Activated CD8-positive, alpha-beta memory T cell treated with anti-CD3 and anti-CD28 coated beads, Interleukin-2, amount 50 U/mL, for 48 hours (primary cell): ENCODE data around the gene AFAP1L2.

Source experiments
- DNase-seq: peaks from one replicate; pipeline ENCODE4 v3.0.0-alpha.2; 2020

AFAP1L2 gene

DNA sequence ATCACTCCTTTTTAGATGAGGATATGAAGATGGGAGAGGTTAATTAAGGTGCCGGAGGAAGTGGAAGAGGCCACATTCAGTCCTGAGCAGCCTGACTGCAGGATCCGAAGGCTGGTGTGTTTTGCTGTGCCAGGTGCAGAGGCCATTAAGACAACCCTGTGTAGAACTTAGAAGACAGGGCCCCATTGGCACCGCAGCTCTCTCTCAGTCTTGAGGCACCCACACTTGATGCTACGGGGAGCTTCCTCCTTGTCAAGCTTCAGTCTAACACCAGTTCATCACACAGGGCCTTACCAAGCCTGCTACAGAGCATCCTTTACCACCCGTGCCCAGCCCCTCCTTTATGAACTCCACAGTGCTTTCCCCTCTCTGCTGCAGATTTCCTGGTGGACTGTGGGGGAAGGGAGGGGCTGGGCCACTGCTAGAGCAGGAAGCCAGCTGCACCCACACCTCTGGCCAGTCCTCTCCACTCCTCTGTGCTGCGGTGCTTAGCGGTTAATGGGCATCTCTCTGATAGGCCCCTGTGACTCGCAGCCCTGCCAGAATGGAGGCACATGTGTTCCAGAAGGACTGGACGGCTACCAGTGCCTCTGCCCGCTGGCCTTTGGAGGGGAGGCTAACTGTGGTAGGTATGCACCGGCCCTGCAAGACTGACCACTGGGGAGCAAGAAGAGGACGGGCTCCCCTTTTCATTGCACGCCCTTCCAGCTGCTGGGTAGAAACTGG is 119.8 kb downstream of the AFAP1L2 start:
- DNase-seq = no peak

DNA sequence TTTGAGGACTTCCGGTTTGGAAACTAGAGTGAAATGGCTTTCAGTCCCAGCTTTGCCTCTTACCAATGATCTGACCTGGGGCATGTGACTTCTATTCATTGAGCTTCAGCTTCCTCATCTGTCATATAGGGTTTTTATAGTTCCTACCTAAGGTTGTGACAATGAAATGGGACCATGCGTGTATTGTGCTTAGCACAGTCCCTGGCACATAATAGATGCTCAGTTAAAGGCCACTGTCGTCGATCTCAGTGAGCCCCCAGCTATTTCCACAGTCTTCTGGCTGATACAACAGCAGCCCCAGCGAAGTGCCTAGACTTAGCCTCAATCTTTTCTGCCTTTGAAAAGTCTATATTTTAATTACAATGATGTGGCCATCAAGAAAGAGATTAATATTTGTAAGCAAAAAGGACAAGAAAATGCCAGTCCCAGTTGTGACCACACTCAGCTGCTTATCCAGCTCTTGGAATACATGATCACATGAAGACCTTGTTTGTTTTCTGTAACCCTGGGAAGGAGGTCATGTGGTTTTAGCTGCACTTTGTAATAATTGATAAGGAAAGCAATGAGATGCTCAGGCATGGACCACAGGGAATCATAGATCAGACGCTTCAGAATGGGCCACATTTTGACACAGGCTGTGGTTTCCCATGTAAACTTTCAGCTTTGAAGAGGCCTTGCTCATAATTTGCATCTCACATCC is 120.6 kb downstream of the AFAP1L2 start:
- no peak for DNase-seq

DNA sequence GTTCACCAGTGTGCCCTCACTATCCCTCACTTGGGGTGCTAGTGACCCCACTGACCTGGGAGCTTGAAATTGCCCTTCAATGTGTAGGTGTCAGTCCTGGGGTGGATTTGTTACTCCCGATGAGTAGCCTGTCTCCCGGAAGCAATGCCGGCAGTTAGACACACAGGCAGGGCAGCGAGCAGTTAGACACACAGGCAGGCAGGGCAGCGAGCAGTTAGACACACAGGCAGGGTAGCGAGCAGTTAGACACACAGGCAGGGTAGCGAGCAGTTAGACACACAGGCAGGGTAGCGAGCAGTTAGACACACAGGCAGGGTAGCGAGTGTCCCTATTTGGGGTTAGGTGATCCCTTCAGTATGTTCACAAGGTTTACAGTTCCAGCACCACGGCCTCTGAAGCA is 121.2 kb downstream of the AFAP1L2 start:
- DNase-seq = no peak

DNA sequence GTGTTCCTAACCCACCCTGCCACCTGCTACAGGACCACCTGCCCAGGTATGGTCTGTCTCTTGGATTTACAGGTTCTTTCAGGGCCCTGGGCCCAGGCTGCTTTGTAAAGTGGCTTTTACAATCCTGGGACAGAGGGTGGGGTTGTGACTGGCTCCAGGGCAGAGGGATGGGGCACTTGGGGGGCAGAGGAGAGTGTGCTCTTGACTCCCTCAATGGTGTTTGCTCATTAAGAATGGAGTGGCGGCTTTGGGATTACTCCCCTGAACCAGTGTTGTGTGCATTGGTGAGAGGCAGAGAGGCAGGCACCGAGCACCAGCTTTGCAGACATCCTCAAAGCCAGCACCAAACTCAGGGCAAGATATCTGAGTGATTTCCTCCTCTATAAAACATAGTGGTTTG is 121.8 kb downstream of the AFAP1L2 start:
- DNase-seq = no peak

DNA sequence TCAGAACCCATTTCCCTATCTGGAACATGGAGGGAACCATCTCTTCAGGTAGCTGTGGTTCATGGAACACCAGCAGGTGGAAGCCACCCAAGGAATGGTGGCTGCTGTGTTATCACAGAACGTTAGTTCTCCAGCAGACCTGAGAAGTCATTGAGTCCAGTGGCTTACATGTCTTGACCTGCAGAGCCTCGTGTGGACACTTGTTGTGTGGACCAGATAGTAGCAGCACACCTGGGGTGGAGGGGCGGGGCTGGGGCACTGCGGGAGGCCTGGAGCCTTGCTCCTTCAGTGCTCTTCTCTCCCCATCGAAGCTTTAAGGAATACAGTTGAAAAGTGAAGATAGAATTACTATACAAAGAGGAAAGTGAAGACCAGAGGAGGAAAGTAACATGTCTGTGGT is 122.8 kb downstream of the AFAP1L2 start:
- no peak for DNase-seq

DNA sequence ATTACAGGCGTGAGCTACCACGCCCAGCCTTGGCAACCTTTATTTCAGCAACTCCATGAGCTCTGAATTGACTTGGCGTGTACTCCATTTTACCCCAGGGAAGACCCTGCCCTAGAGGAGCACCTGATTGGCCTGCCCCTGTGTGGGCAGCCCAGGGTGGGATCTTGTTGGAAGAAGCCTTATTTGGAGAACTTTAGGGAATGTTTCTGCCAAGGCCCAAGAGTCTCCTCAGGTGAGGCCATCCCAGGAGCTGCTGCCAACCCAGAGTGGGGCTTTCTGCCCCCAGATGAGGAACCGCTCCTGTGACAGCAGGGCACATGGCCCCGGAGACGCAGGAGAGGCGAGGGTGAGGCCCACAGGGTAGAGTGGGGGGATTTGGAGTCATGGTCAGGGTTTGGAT is 123.3 kb downstream of the AFAP1L2 start:
- no peak for DNase-seq

DNA sequence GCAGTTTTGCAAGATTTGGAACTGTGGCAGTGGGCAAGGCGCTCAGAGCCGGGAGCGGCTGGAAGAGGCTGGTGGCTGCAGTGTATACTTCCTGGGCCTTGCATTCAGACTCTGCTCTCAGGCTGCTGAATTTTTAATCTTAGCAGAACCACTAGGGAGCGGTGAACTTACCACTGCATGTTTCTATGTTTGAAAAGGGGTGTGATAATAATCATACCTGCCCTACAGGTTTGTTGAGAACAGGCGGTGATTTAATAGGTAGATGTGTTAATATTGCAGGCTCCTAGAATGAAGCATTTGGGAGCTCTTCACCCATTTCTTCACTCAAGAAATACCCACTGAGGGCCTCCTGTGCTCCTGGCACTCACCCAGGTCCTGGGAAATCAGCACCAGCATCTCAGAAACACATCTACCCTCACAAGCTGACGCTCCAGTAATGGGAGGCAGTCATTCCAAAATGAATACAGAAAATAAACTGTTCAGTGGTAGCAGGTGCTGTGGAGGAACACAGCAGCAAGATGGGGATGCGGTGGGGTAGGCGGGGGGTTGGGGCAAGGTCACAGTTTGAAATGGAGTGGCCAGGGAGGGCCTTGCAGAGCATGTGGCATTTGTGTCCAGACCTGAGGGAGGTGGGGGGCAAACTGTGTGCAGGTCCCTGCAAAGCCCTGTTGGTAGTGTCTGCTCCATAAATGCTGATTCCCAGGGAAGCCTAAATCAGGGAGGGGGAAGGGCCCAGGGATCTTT is 124.2 kb downstream of the AFAP1L2 start:
- DNase-seq = no peak

DNA sequence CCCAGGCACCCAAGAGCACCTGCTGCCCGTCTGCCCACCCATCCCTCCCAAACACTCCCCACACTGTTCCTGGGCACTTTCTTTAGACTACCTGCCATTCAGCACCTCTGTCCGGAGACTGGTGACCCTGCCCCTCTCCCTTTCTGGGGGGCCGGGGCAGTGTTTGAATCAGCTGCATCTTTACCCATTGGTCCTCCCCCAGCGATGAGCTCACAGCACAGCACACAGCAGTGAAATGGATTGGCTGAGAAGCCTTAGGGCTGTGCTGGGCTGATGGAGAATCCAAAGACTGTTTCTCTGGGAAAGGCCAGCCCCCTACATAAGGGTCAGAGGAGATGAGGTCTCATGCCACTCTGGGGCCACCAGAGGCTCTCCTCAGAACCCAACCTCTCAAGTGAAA is 125.0 kb downstream of the AFAP1L2 start:
- no peak for DNase-seq

DNA sequence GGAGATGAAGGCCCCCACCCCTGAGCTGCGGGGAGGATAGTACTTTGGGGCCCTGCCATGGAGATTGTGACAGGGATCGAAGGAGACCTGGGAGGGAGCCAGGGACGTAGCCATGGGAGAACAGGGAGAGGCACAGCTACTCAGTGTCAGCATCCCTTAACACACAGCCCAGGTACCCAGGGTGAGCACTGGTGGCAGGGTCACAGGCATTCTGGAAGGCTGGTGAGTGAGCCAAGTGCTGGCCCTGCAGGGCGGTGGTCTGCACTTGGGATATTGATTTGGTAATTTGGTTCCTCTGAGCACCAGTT is 125.5 kb downstream of the AFAP1L2 start:
- DNase-seq = no peak

DNA sequence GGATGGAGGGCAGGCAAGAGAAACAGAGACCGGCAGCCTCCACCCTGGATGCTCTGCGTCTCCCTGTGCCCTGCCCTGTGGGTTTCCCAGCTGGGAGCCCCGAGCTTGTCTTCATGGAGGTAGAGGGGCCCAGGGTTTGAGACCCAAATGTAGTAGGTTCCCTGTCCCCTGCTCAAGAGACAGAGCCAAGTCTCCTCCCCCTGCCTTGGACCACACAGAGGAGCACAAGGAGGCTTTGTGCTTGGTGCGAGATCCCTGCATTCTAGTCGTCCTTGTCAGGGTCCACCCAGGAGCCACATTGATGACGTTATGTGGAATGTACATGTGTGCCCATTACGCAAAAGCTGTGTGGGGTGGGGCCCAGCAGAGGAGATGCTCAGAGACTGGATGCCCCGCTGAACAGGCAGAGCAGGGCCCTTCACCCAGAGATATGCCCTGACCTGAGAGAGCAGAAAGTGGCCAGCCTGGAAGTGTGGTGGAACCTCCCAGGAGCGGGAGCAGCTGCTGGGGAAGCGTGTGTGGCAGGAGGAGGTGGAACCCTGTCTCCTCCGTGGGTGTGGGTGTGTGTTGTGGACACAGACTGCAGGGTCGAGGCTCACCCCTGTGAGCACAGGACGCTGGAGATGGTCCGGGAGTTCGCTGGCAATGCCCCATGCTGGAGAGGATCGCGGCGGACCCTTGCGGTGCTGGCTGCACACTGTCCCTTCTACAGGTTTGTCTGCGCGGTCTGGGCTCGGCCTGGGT is 126.0 kb downstream of the AFAP1L2 start:
- DNase-seq = no peak

DNA sequence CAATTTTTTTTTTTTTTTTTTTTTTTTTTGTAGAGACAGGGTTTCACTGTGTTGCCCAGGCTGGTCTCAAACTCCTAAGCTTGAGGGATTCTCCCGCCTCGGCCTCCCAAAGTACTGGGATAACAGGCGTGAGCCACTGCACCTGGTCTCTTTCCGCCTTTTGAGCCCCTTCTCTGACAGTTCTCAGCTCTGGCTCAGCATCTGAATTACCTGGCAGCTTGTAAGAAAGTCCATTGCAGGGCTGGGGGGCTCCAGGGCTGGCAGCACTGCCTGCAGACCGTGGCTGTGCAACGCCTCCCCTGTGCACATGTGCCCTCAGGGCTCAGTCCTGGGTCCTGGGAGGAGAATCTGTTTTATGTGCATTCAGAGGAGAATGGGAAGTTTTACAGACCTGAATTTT is 127.6 kb downstream of the AFAP1L2 start:
- no peak for DNase-seq

DNA sequence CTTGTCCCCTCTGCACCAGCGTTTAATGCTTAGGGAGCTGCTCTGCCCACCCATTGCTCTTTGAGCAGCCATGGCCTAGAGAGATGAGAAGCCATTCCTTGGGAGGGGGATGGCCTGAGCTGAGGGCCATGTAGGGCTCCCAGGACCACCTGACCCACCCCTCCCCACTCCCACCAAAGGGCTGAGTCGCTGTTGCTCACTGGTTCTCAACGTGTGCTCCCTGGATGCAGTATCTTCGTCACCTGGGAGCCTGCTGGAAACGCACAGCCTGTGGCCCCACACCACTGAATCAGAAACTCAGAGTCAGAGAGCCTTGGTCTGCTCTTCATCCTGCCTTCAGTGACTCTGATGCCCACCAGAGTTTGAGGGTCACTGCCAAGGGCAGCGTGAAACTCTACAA is 128.2 kb downstream of the AFAP1L2 start:
- DNase-seq = no peak

DNA sequence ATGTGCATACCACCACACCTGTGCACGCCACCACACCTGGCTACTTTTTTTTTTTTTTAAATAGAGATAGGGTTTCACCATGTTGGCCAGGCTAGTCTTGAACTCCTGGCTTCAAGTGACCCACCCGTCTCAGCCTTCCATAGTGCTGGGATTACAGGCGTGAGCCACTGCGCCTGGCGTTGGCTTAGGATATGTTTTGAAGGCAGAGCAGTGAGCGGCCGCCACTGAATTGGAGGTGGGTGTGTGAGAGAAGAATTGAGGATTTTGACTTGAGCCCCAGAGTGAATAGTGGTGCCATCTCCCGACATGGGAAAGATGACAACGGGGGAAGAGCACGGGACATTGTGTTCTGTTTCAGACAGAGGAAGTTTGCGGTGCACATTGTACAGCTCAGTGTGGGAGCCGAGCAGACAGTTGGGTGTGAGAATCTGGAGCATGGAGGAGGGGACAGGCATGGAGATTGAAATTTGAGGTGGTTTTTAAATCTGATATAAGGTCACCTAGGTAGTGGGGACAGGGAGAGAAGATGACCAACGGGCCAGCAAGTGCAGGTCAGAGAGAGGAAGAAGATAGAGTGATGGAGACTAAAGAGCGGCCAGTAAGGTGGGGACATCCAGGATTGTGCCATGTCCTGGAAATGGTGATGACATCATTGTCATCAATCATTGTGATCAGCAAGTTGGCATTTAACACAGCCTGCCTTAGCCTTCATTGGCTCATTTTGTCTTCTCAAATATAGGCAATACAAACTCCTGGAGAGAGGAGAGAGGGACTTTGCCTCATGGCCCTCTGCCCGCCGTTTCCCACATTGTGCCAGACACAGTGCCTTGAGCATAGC is 129.5 kb downstream of the AFAP1L2 start:
- DNase-seq = no peak

DNA sequence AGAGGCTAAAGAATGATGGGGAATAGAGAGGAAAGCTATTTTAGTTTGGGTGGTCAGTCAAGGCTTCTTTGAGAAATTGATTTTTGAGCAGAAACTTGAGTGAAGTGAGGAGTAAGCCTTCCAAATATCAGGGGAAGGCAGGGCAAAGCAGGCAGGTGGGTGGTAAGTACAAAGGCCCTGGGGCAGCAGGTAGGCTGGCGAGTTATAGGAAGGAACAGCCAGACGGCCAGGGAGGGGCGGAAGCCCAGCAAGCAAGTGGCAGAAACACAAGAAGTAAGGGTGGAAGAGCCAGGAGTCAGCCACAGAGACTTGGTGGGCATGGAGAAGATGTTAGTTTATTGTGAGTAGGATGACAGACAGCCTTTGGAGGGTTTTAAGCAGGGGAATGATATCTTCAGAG is 130.4 kb downstream of the AFAP1L2 start:
- DNase-seq = no peak

DNA sequence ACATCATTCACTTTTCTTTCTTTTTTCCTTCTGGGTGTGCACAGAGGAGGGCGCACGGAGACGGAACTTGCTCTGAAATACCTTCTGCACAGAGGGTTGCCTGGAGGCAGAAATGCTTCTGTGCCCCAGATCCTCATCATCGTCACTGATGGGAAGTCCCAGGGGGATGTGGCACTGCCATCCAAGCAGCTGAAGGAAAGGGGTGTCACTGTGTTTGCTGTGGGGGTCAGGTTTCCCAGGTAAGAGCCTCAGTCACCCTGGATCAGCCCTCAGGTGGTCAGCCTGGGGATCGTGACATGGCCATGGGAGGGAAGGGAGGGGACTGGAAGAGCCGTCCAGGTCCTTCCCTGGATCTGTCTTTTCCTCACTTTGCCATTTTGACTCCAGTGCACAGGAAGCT is 131.6 kb downstream of the AFAP1L2 start:
- DNase-seq = no peak

DNA sequence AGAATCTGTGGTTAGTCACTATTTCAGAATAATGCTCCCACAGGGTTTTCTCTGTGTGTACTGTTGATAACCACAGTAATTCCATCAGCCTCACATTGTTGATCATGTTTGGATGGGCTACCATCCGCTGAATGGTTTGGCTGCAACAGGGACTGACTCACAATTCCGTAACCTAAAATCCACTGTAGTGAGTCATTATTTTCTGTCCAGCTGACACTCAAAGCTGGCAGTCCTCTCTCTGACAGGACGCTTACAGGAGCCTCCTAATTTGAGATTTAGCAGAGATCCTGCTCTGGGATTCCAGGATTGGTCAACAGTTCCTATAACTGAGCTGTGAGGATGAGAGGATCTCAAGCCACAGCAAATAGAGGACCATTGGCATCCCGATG is 132.5 kb downstream of the AFAP1L2 start:
- DNase-seq = no peak

DNA sequence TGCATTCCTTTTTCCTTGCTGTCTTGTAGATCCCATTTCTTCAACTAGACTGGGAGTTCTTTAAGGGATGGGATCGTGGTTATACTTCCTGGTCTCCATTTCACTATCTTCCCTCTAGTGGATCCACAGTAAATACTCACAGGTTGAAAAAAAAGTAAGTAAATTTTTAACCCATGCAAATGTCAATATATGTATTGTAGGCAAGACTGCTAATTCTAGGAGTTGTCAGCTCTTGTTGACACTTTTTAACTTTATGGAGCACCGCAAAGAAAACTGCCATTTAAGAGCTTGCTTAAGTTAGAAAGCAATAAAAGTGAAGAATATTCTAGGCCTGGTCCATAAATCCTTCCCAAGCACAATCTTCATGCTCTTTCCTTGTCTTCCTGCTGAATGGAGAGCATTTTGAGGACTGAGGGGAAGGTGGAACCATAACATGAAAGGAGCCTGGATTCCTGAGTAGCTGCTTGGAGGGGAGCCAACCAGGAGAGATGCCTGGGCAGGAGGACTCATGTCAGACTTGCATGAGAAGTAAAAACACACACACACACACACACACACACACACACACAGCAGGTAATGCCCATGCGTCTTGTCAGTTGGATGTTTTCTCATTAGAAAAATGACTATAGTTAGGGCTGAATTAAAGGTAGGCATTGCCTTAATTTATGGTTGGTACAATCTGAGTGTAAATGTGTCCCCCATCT is 133.1 kb downstream of the AFAP1L2 start:
- no peak for DNase-seq

DNA sequence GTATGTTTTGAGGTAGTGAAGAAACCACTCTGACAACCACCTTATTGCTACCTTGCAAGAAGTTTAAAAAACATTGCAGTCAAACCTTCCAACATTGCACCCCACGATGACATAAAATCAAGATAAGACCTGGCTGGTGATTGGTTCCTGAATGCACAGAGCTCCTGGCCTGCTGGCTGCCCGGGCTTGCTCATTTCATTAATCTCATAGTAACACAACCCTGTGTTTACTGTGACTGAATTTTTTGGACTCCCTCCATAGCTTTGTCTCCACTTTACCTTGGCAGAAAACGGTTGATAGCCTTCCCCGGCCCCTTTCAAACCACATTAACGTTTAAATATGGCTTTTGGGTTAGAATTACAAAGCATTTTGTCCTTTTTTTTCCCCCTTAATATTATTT is 137.8 kb downstream of the AFAP1L2 start:
- no peak for DNase-seq

DNA sequence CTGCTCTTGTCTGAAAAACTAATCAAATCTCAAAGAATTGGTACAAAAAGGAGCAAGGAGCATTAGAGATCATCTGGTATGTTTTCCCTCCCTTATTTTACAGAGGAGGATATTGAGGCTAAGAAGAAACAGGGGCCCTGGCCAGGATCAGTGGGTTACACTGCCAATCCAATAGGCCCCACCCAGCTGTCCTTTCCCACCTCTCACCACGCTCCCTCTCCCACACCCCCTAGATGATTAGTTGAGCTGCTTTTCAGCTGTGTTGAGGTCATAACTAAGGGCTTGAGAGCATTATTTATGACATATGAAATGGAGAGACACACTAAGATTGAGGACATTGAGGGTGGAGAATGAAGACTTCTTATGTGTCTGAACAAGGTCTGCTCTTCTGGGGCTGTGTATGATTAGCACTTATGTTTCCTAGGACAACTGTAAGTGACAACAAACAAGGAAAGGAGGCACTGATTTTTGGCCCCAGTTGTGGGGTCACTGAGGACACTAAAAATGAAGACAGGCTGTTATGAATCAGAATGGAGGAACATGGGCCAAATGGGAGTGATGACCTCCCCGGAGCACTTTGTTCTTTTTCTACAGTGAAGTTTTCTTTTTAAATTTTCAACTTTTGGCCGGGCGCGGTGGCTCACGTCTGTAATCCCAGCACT is 138.8 kb downstream of the AFAP1L2 start:
- no peak for DNase-seq

DNA sequence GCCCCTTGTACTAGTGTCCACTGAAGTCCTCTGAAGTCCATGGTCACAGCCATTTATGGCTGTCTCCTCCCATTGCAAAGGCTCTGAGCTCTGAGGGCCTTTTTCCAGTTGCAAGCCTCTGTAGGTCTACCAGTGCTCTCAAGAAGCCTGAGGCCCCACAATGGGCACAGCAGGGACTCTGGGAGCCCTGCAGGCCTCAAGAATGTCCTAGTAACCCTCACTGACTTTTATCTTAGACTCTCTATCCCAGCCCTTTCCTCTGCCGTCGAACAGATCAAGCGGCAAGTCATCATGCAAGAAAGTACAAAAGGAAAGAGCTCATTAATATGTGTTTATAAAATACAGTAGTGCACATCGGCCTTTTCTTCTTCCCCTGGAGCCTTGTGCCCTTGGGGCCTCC is 141.8 kb downstream of the AFAP1L2 start:
- DNase-seq = no peak

DNA sequence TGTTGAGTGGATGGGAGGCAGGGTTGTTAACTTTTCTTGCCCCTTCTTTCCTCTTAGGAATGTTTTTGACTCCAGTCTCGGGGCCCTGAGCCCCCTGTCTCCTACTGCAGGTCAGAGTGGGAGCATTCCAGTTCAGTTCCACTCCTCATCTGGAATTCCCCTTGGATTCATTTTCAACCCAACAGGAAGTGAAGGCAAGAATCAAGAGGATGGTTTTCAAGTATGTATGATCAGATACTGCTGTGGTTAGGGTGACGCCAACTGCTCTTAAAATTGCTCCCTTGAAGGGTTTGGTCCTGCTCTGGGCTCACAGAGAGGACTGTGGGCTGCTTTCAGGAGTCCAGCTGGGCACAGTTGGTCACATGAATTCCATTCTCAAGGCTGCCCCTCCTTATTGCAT is 143.2 kb downstream of the AFAP1L2 start:
- no peak for DNase-seq

DNA sequence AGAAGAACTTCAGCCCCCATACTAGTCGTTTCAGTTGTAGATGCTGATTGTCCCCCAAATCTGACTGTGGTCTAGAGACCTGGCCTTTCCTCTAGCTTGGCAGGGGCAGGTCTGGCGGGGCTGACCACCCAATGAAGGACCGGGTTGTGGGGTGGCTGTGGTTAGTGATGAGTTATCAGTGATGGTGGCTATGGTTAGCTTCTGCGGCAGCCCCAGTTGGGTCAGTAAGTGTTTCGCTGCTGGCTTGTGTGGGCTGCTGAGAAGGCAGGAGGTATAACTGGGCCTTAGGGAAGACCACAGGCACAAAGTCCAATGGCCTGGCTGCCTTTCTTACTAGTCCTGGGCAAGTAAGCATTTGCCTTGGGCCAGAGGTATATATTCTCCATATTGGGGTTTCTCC is 143.9 kb downstream of the AFAP1L2 start:
- no peak for DNase-seq
